GM12874 (cell line): ENCODE measurements around the gene DLL4.

Experiments
- TF ChIP-seq, protein P1 (sequence below): IDR thresholded peaks from 2 replicates; pipeline ENCODE4 v1.5.1; 2011; ENCODE audit warnings: low read depth, mild to moderate bottlenecking, control low read depth, low read length, moderate library complexity; ENCODE audit not compliant: insufficient read depth

DLL4 gene

GRCh38 chr15:40909662-40910630 lies 19.2 kb upstream of the DLL4 start:
- TF ChIP-seq, protein P1, sequence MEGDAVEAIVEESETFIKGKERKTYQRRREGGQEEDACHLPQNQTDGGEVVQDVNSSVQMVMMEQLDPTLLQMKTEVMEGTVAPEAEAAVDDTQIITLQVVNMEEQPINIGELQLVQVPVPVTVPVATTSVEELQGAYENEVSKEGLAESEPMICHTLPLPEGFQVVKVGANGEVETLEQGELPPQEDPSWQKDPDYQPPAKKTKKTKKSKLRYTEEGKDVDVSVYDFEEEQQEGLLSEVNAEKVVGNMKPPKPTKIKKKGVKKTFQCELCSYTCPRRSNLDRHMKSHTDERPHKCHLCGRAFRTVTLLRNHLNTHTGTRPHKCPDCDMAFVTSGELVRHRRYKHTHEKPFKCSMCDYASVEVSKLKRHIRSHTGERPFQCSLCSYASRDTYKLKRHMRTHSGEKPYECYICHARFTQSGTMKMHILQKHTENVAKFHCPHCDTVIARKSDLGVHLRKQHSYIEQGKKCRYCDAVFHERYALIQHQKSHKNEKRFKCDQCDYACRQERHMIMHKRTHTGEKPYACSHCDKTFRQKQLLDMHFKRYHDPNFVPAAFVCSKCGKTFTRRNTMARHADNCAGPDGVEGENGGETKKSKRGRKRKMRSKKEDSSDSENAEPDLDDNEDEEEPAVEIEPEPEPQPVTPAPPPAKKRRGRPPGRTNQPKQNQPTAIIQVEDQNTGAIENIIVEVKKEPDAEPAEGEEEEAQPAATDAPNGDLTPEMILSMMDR, result no peak

DNA sequence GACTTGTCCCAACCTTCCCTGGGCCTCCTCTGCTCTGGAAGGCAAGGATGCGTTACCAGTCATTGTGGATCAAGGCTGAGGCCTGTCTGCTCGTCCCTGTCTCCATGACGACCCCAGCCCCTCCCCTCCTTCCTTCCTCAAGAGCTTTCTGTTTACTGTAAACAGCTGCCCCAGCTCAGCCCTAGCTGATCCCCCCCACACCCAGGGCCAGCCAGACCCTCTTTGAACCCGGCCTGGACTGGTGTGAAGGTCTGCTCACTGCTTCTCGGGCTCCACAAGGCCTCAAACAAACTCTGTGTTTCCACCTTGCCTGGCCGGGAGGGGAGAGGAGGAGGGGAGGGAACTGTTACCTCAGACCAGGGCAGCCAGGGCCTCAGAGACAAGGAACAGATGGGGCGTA lies 18.0 kb upstream of the DLL4 start:
- TF ChIP-seq, protein P1, result no peak

- TF ChIP-seq, protein P1, result no peak
Measured at GRCh38 chr15:40911693-40912092, 17.4 kb upstream of the DLL4 start.

GRCh38 chr15:40912478-40912877 lies 16.7 kb upstream of the DLL4 start:
- TF ChIP-seq, protein P1, result no peak

DNA sequence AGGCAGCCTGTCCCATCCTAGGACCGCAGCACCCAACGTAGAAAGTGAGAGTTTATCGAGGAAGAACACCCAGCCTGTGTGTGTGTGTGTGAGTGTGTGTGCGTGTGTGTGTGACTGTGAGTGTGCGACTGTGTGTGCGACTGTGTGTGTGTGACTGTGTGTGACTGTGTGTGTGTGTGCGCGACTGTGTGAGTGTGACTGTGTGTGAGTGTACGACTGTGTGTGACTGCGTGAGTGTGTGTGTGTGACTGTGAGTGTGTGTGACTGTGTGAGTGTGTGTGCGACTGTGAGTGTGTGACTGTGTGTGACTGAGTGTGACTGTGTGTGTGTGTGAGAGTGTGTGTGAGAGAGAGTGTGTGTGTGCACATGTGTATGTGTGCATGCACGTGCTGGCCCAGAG lies 15.1 kb upstream of the DLL4 start:
- TF ChIP-seq, protein P1, result no peak

GRCh38 chr15:40914486-40914885 lies 14.7 kb upstream of the DLL4 start:
- TF ChIP-seq, protein P1, result no peak

DNA sequence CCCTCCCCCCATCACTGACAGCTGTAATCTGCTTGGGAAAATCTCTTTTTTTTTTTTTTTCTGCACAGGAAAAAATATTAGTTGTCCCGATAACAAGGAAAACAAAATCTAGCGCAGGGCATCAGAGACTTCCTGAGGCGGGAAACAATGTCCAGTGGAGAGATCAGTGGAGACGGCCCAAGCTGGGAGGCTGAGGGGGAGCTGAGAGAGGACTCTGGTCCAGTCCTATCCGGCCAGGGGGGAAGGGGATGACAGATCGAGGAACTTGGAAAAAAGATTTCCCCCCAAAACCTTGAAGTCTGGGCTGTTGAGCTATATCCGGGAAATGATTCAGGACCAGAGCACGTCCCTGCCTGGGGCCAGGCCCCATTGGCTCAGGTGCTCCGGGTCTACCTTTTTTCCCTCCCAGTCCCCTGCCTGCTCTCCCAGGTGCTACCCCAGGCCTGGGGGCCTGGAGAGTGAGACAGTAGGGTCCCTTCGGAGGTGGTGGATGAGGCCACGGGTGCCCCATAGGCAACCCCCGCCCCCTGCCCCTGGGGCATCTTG lies 14.0 kb upstream of the DLL4 start:
- TF ChIP-seq, protein P1, result no peak
